ENCODE results near the gene PRPF38B.
"Not testable (repeated sequence)": the region's sequence is repeated elsewhere in the genome, so short reads cannot be mapped to it uniquely, and the experiment has no call there.

The PRPF38B gene

GRCh38 chr1:108679586-108680213 is 12.4 kb upstream of the PRPF38B start:
- DNase-seq (ENCODE audit: low read depth in 2 of 2) = no peak

GRCh38 chr1:108681701-108682100 is 10.4 kb upstream of the PRPF38B start:
- DNase-seq (ENCODE audit: low read depth in 2 of 2) = not testable (repeated sequence)

- no peak for DNase-seq (ENCODE audit: low read depth in 2 of 2)
Observed at GRCh38 chr1:108685529-108685928, 6.6 kb upstream of the PRPF38B start.

GRCh38 chr1:108686614-108687313 is 5.3 kb upstream of the PRPF38B start:
- DNase-seq (ENCODE audit: low read depth in 2 of 2) = no peak

GRCh38 chr1:108691128-108691941 is 775 bp upstream of the PRPF38B start:
- no peak for DNase-seq (ENCODE audit: low read depth in 2 of 2)

- DNase-seq (ENCODE audit: low read depth in 2 of 2) = peak; percentile 38 to 49
Observed at GRCh38 chr1:108692724-108693655, 880 bp downstream of the PRPF38B start.

GRCh38 chr1:108695535-108695934 is 3.4 kb downstream of the PRPF38B start:
- no peak for DNase-seq (ENCODE audit: low read depth in 2 of 2)

GRCh38 chr1:108699375-108700332 is 7.5 kb downstream of the PRPF38B start:
- DNase-seq (ENCODE audit: low read depth in 2 of 2) = no peak

GRCh38 chr1:108701176-108701849 is 9.2 kb downstream of the PRPF38B start:
- no peak for DNase-seq (ENCODE audit: low read depth in 2 of 2)

GRCh38 chr1:108702109-108702508 is 10.0 kb downstream of the PRPF38B start:
- not testable (repeated sequence) for DNase-seq (ENCODE audit: low read depth in 2 of 2)

- no peak for DNase-seq (ENCODE audit: low read depth in 2 of 2)
Observed at GRCh38 chr1:108703939-108704338, 11.8 kb downstream of the PRPF38B start.

- no peak for DNase-seq (ENCODE audit: low read depth in 2 of 2)
Observed at GRCh38 chr1:108704496-108704895, 12.4 kb downstream of the PRPF38B start.

- no peak for DNase-seq (ENCODE audit: low read depth in 2 of 2)
Observed at GRCh38 chr1:108706643-108707042, 14.5 kb downstream of the PRPF38B start.

- peak in 1 of 2 experiments; percentile 36 for DNase-seq (ENCODE audit: low read depth in 2 of 2)
Observed at GRCh38 chr1:108708691-108709660, 16.9 kb downstream of the PRPF38B start.

- no peak for DNase-seq (ENCODE audit: low read depth in 2 of 2)
Observed at GRCh38 chr1:108712606-108713150, 20.6 kb downstream of the PRPF38B start, which contains the start of gene FNDC7. Gene FNDC7, plus strand, starts transcription at chr1:108712908. Its CDS starts 26 bp downstream, at chr1:108712934.

- no peak for DNase-seq (ENCODE audit: low read depth in 2 of 2)
Observed at GRCh38 chr1:108715932-108716331, 23.8 kb downstream of the PRPF38B start.

GRCh38 chr1:108716437-108717230 is 24.5 kb downstream of the PRPF38B start:
- DNase-seq (ENCODE audit: low read depth in 2 of 2) = no peak
